WI38 (cell line): ENCODE data around the gene COL28A1.

Experiments
- H3K4me3 ChIP-seq: 2 replicates; pipeline ENCODE4 v1.5.1; 2011; ENCODE audit warnings: low read depth, mild to moderate bottlenecking, control low read depth, low read length
- TF ChIP-seq, protein P1 (sequence below): IDR thresholded peaks from 2 replicates; pipeline ENCODE4 v1.5.1; 2012; ENCODE audit warnings: low read depth, mild to moderate bottlenecking, control low read depth, low read length

COL28A1 gene

DNA sequence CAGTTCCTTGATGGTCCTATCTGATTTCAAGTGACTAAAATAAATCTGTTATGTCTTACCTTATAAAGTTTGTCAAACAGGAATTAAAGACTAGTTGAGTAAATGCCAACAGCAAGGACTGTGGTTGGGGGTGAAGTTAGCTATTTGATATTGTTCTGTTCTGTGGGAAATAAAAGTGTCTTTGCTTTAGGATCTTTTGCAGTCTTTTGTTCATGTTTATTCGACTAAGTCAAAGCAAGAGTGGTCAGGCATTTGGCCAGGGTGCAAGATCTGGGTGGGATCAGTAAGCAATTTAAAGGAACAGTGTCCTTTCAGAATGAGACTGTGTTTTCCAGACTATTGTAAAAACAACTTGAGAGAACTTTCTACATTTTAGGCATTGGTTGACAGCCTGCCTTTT is at the start of gene COL28A1:
Gene COL28A1, minus strand, starts transcription at position 183 of the 400 bp plus-strand sequence. CDS start 2,998 bp downstream, outside the sequence.
- TF ChIP-seq, protein P1, sequence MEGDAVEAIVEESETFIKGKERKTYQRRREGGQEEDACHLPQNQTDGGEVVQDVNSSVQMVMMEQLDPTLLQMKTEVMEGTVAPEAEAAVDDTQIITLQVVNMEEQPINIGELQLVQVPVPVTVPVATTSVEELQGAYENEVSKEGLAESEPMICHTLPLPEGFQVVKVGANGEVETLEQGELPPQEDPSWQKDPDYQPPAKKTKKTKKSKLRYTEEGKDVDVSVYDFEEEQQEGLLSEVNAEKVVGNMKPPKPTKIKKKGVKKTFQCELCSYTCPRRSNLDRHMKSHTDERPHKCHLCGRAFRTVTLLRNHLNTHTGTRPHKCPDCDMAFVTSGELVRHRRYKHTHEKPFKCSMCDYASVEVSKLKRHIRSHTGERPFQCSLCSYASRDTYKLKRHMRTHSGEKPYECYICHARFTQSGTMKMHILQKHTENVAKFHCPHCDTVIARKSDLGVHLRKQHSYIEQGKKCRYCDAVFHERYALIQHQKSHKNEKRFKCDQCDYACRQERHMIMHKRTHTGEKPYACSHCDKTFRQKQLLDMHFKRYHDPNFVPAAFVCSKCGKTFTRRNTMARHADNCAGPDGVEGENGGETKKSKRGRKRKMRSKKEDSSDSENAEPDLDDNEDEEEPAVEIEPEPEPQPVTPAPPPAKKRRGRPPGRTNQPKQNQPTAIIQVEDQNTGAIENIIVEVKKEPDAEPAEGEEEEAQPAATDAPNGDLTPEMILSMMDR = no peak
- H3K4me3 ChIP-seq = no peak within 1 kb of the TSS

DNA sequence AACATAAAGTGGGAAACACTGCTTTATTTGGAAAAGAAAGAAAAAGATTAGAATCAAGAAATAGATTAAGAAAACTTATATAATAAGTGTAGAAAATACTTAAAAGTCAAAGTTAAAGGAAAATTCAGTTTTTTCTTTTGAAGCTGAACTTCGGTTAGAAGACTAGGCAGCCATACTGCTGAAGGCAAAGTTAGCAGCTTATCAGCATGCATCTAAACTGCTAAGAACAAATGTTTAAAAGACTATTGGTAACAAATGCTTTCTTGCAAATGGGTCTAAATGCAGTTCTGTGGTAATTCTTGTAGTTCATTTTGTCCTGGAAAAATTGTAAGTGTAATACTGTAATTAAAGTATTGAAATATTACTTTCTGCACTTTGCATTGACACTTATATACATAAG is 49.0 kb upstream of the COL28A1 start:
- TF ChIP-seq, protein P1 = no peak
- no peak overlapping the region for H3K4me3 ChIP-seq

DNA sequence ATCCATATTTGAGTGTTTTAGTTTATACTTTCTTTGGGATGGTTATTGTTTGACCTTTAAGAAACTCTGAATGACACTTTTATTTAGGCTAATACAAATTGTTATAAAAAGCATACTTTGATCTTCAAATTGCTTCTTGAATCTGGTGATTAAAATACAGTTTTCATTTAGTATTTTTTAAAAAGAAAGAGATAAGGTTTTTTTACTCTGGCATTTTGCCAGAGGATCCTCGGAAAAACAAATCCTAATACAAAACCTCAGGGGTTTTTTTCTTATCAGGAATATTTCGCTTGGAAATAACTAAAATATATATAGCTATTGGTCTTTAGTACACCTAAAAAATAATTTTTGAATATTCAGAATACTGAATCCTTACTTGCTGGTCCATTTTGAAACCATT is 48.1 kb upstream of the COL28A1 start:
- H3K4me3 ChIP-seq = no peak overlapping the region
- TF ChIP-seq, protein P1 = no peak

DNA sequence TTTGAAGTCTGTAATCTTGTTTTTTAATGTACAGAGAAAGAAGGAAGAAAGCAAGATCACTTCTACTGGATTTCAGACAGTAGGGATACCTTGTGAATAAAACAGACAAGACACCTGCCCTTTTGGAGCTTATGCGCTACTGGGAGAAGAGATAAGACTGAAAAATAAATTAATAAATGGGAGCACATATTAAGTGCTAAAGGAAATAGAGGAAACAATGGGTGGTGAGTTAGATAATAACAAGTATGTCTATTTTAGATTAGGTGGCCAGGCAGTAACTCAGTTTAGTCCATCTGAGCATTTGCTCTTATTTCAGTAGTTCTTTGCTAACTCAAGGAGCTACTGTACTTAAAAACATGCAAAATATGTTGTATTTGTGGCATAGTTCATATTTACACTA is 46.9 kb upstream of the COL28A1 start:
- TF ChIP-seq, protein P1 = no peak
- no peak overlapping the region for H3K4me3 ChIP-seq

DNA sequence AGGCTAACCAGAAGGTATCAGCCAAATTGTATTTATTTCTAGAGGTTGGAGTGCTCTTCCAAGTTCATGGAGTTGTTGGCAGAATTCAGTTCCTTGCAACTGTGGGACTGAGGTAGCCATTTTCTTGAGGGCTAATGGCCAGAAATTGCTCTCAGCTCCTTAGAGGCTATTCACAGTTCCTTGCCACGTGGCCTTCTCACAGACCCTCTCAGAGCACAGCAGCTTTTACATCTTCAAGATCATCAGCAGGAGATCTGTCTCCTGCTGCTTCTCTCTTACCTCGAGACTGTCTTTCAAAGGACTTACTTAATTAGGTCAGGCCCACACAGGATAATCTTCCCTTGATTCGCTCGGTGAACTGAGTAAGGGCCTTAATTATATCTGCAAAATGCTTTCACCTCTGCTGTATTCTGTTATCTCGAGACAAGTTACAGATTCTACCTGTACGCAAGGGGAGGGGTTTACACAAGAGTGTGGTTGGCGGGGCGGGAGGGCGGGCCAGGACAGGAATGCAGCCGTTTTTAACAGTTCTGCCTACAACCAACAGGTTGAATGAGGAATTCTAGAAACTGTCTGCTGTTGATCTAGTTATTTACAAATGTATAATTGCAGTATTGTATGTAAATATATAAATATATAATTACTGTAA is 46.0 kb upstream of the COL28A1 start:
- H3K4me3 ChIP-seq = no peak overlapping the region
- TF ChIP-seq, protein P1 = no peak

DNA sequence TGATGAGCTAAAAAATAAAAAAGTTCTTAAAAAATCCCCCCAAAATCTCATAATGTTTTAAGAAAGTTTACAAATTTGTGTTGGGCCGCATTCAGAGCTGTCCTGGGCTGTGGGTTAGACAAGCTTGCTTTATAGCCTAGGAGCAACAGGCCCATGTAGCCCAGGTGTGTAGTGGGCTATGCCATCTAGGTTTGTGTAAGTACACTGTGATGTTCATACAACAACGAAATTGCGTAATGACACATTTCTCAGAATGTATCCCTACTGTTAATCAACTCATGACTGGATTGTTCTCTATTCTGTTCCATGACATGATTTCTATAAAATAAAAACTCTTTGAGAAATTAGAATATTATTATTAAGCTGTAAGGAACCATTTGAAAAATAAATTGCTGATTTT is 44.0 kb upstream of the COL28A1 start:
- TF ChIP-seq, protein P1 = no peak
- no peak overlapping the region for H3K4me3 ChIP-seq

DNA sequence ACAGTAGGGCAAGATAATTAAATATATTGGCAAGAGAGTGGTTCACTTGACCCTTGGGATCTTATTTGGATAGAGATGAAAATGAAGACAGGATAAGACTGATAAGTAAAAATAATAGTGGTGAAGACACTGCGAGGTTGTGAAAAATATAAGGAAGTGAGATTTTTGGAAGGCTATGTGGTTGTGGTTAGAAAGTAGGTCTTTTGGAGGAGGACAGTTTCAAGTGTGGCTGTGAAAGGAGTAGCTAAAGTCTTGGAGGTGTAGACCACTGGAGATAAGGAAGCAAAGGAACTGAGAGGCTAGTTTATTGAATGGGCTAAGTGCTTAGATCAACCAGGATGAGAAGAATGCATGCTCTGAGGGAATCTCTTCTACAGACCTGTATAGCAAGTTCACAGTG is 42.2 kb upstream of the COL28A1 start:
- TF ChIP-seq, protein P1 = no peak
- no peak overlapping the region for H3K4me3 ChIP-seq
